ENCODE data around the gene INPP5A. TPM values are rescaled to one million over a fixed set of nuclear protein-coding genes. Genes with fewer than 3 reads are reported as not detected.

The INPP5A gene
- total RNA-seq, 4 donors from 2014 or later = 34.8 to 80.8 (median 52.8) TPM

DNA sequence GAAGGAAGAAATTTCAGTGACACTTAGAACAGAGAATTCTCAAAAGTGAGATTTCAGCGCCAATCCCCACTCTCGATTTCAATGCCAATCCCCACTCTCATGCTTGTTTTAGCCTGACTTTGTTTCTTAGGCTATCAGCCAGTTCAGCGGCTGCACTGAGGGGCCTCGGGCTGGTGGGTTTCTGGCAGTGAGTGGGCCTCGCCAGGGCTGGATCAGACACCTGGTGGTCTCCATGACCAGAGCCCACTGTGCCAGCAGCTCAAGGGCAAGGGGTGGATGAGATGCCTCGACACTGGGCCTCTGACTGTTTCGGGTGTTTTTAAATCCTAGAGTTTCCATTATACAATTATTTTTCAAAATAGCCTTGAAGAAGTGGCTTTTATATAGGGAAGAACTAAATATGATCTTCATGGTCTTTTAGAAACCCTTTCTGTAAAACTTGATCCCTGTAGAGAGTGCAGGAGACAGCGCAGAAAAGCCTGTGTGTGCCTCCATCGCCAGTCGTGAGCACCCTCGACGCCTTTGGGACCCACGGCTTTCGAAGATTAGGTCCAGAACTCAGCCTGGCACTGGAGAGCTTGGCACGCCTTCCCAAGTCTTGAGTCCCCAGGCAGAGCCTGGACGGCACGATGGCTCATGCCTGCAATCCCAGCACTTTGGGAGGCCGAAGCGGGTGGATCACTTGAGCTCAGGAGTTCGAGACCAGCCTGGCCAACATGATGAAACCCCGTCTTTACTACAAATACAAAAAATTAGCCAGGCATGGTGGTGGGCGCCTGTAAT, 76.2 kb downstream of the INPP5A start:
- DNase-seq = no peak
- 88 to 95% methylated on average over 12 to 22 of the region's 22 CpGs for WGBS, 2 donors (ENCODE audit: low coverage in 1 of 2)
- in situ Hi-C loops (cut with MboI; ENCODE audit: low pct_ligation_motif_present in 1 of 4, low pct_unique_long_range_greater_than_20kb in 1 of 4, low sequenced_read_pairs in 3 of 4) = no loop called here

GRCh38 chr10:132614431-132615340, 77.1 kb downstream of the INPP5A start:
- DNase-seq = no peak

More for the DNA sequence above, 76.2 kb downstream of the INPP5A start:
- intact Hi-C loops (cut with DNase I; ENCODE audit: low total_unique reads) = no loop called here
- no peaks in the 10 kb centered on the region for H3K27me3 ChIP-seq
- H3K4me3 ChIP-seq = no peak overlapping the region
- H3K36me3 ChIP-seq = no peaks in the 10 kb centered on the region
- no peak overlapping the region for H3K27ac ChIP-seq
- peaks cover 0 to 12% (median 6%) of the 10 kb centered on the region in 4 donors for H3K4me1 ChIP-seq
- H3K9me3 ChIP-seq = no peaks in the 10 kb centered on the region
- TF ChIP-seq, protein P1, sequence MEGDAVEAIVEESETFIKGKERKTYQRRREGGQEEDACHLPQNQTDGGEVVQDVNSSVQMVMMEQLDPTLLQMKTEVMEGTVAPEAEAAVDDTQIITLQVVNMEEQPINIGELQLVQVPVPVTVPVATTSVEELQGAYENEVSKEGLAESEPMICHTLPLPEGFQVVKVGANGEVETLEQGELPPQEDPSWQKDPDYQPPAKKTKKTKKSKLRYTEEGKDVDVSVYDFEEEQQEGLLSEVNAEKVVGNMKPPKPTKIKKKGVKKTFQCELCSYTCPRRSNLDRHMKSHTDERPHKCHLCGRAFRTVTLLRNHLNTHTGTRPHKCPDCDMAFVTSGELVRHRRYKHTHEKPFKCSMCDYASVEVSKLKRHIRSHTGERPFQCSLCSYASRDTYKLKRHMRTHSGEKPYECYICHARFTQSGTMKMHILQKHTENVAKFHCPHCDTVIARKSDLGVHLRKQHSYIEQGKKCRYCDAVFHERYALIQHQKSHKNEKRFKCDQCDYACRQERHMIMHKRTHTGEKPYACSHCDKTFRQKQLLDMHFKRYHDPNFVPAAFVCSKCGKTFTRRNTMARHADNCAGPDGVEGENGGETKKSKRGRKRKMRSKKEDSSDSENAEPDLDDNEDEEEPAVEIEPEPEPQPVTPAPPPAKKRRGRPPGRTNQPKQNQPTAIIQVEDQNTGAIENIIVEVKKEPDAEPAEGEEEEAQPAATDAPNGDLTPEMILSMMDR (IDR thresholded peaks at IDR 0.05) = no peak
- no peak for TF ChIP-seq EP300 (IDR thresholded peaks at IDR 0.05; ENCODE audit: low read depth)
- TF ChIP-seq POLR2AphosphoS5 (IDR thresholded peaks at IDR 0.05) = no peak
- TF ChIP-seq POLR2A (IDR thresholded peaks at IDR 0.05) = no peak

DNA sequence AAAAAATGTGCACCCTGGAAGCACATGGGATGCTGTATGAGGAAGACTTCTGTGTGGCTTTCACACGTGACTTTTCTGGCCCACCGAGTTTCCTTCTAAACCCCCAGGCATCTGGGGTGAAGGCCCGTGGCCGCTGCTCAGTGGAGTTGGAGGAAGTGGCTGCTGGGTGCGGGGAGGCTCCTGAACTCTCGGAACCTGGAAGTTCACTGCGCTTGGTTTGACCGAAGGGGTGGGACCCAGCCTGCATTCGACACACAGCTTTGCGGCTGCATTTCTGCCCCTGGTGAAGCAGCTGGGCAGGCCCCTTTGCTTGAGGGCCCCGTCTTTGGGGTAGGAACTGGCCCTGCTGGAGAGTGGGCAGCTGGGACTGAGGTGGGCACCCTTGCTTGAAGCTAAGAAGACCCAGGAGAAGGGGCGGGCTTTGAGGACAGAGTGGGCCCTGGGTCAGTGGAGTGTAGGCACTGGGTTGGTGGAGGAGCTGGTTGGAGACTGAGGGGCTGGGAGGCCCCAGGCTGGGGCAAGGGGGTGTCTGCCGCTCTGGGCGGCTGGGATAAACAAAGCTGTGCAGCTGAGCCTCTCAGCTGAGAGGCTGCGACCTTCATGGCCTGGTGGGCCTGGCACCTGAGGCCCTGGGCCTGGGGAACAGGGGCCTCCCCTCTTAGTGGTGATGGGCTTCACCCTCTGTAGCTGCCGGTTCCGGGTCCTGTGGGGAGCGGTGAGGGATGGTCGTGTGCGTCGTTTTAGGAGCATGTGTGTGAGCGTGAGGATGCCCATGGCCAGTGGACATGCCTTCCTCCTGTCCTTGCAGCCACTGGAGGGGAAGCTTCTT, 78.0 kb downstream of the INPP5A start:
- DNase-seq = no peak
- WGBS, 2 donors (ENCODE audit: low coverage in 1 of 2) = 89 to 100% methylated on average over 1 to 18 of the region's 22 CpGs
- no peak overlapping the region for H3K4me3 ChIP-seq
- no peaks in the 10 kb centered on the region for H3K36me3 ChIP-seq
- in situ Hi-C loops (cut with MboI; ENCODE audit: low pct_ligation_motif_present in 1 of 4, low pct_unique_long_range_greater_than_20kb in 1 of 4, low sequenced_read_pairs in 3 of 4) (no loop called here), intact Hi-C loops (cut with DNase I; ENCODE audit: low total_unique reads) (no loop called here)
- no peaks in the 10 kb centered on the region for H3K27me3 ChIP-seq
- TF ChIP-seq, protein P1 (IDR thresholded peaks at IDR 0.05) = no peak
- TF ChIP-seq EP300 (IDR thresholded peaks at IDR 0.05; ENCODE audit: low read depth) = no peak
- no peak for TF ChIP-seq POLR2A (IDR thresholded peaks at IDR 0.05)
- no peak for TF ChIP-seq POLR2AphosphoS5 (IDR thresholded peaks at IDR 0.05)
- no peak overlapping the region for H3K27ac ChIP-seq
- peaks cover 0 to 12% (median 6%) of the 10 kb centered on the region in 4 donors for H3K4me1 ChIP-seq
- peaks cover 7 to 8% of the 10 kb centered on the region in 2 donors for H3K9me3 ChIP-seq

More at GRCh38 chr10:132614431-132615340, 77.1 kb downstream of the INPP5A start:
- intact Hi-C loops (cut with DNase I; ENCODE audit: low total_unique reads) = no loop called here
- peaks cover 0 to 12% (median 6%) of the 10 kb centered on the region in 4 donors for H3K4me1 ChIP-seq
- no peak overlapping the region for H3K27ac ChIP-seq
- H3K36me3 ChIP-seq = no peaks in the 10 kb centered on the region
- in situ Hi-C loops (cut with MboI; ENCODE audit: low pct_ligation_motif_present in 1 of 4, low pct_unique_long_range_greater_than_20kb in 1 of 4, low sequenced_read_pairs in 3 of 4) = no loop called here
- H3K9me3 ChIP-seq = peaks cover 0 to under 1% of the 10 kb centered on the region in 2 donors
- H3K27me3 ChIP-seq = no peaks in the 10 kb centered on the region
- no peak overlapping the region for H3K4me3 ChIP-seq
- WGBS, 2 donors (ENCODE audit: low coverage in 1 of 2) = 95 to 100% methylated on average over 1 to 32 of the region's 32 CpGs
- TF ChIP-seq, protein P1 (IDR thresholded peaks at IDR 0.05) = no peak
- TF ChIP-seq POLR2AphosphoS5 (IDR thresholded peaks at IDR 0.05) (no peak), EP300 (IDR thresholded peaks at IDR 0.05; ENCODE audit: low read depth) (no peak), POLR2A (IDR thresholded peaks at IDR 0.05) (no peak)

Measured in transverse colon (tissue), 4 donors.